ENCODE results near the gene VAMP4.

GRCh38 chr1:171715813-171716251, 26.0 kb downstream of the VAMP4 start:
- TF ChIP-seq CTCF (IDR thresholded peaks at IDR 0.05) (peak; percentile 29 to 68 (median 54)), POLR2A (IDR thresholded peaks at IDR 0.05) (no peak)

Measured in heart left ventricle (tissue), 13 donors.